Panc1 (cell line): ENCODE results near the gene TP73. TPM values are rescaled to one million over a fixed set of nuclear protein-coding genes. Genes with fewer than 3 reads are reported as not detected.

ENCODE experiments used
- ATAC-seq: fragments of 200-7000 bp; cut with Tn5 transposase; 2 replicates; pipeline ENCODE4 v1.9.1; 2020; ENCODE audit warnings: mild to moderate bottlenecking, moderate library complexity
- BruUV-seq: library from RNA; stranded (reverse); fragments of 400-500 nt; replicated peaks from 2 replicates; lab custom pipeline; 2021; lab: Mats Ljungman, UMichigan
- CTCF ChIA-PET: fragments of 300-600 bp; sonication (Branson Sonifier 250); formaldehyde crosslinking; loops from one replicate; lab custom pipeline; 2022; ENCODE audit warnings: antibody characterized with exemption; lab: Charles Lee
- POLR2A ChIA-PET: fragments of 300-600 bp; sonication (Branson Sonifier 250); formaldehyde crosslinking; loops from one replicate; lab custom pipeline; 2022; ENCODE audit warnings: antibody characterized with exemption; lab: Charles Lee
- DNase-seq: peaks from one replicate; pipeline ENCODE4 v3.0.0-alpha.2; 2010; ENCODE audit warnings: low read depth, low spot score
- H3K27ac ChIP-seq: 2 replicates; pipeline ENCODE4 v1.5.1; 2011; ENCODE audit warnings: mild to moderate bottlenecking, low read length, inconsistent platforms
- H3K27me3 ChIP-seq: fragments of 200-500 bp; sonication (Bioruptor generic); 2 replicates; pipeline ENCODE4 v1.6.0; 2014; ENCODE audit warnings: low read length, inconsistent platforms; ENCODE audit not compliant: control insufficient read depth, insufficient read depth
- H3K36me3 ChIP-seq: fragments of 200-500 bp; sonication (Bioruptor generic); 2 replicates; pipeline ENCODE4 v1.5.1; 2014; ENCODE audit warnings: inconsistent platforms, mild to moderate bottlenecking, low read length, moderate library complexity; ENCODE audit not compliant: control insufficient read depth, insufficient read depth
- H3K4me1 ChIP-seq: 2 replicates; pipeline ENCODE4 v1.5.1; 2011; ENCODE audit warnings: inconsistent platforms, mild to moderate bottlenecking, low read length, moderate library complexity; ENCODE audit not compliant: control insufficient read depth, insufficient read depth
- H3K4me3 ChIP-seq, 2 experiments: 2 replicates each; pipeline ENCODE4 v1.5.1; 2011 to 2012; ENCODE audit warnings: low read depth in 2 of 2, low read length in 2 of 2, mild to moderate bottlenecking in 2 of 2, inconsistent platforms in 1 of 2, moderate library complexity in 1 of 2
- H3K9me3 ChIP-seq: fragments of 200-500 bp; sonication (Bioruptor generic); 2 replicates; pipeline ENCODE4 v1.5.1; 2014; ENCODE audit warnings: low read depth, mild to moderate bottlenecking, inconsistent platforms, low read length, moderate library complexity; ENCODE audit not compliant: control insufficient read depth, insufficient read depth
- POLR2AphosphoS5 ChIP-seq: IDR thresholded peaks from 2 replicates; pipeline ENCODE4 v1.6.1; 2012; ENCODE audit warnings: mild to moderate bottlenecking, low read depth, low read length, moderate library complexity
- REST ChIP-seq, 2 experiments: IDR thresholded peaks; 2 replicates each; pipeline ENCODE4 v1.6.1; 2011 to 2012; ENCODE audit warnings: low read depth in 2 of 2, control low read depth in 1 of 2, low read length in 1 of 2, mild to moderate bottlenecking in 1 of 2, moderate library complexity in 1 of 2; ENCODE audit not compliant: insufficient read depth in 1 of 2
- SIN3A ChIP-seq: IDR thresholded peaks from 2 replicates; pipeline ENCODE4 v1.6.1; 2012; ENCODE audit warnings: low read depth, mild to moderate bottlenecking, low read length, moderate library complexity, borderline replicate concordance; ENCODE audit not compliant: insufficient read depth
- TCF7L2 ChIP-seq: IDR thresholded peaks from 2 replicates; pipeline ENCODE4 v1.6.1; 2011; ENCODE audit warnings: mild to moderate bottlenecking, low read depth, low read length, inconsistent platforms
- in situ Hi-C: cut with HindIII; loops from 2 replicates; pipeline ENCODE4 v1.10.0; 2016; ENCODE audit warnings: low sequenced_read_pairs, low pct_unique_long_range_greater_than_20kb
- intact Hi-C: fragments of 100-400 bp; cut with micrococcal nuclease; formaldehyde crosslinking; loops from one replicate; pipeline ENCODE4 v1.10.0; 2022; ENCODE audit not compliant: unreplicated experiment
- total RNA-seq: library from RNA; stranded (reverse); gene quantifications from one replicate; pipeline ENCODE4 v1.2.1, GENCODE V29; 2021; ENCODE audit not compliant: unreplicated experiment
- TF ChIP-seq, protein P1 (sequence below): fragments of 450-650 bp; IDR thresholded peaks from 2 replicates; pipeline ENCODE4 v1.5.1; 2017; ENCODE audit warnings: mild to moderate bottlenecking

Gene TP73
- total RNA-seq, 1 experiment from 2014 or later = 4.7 TPM

GRCh38 chr1:3685222-3685621 lies 32.9 kb downstream of the TP73 start:
- Histone ChIP-seq H3K9me3 (no peaks in the 10 kb centered on the region), H3K4me3 (no peak overlapping the region), H3K36me3 (no peaks in the 10 kb centered on the region), H3K27me3 (no peaks in the 10 kb centered on the region), H3K27ac (no peak overlapping the region), H3K4me1 (peaks cover 6% of the 10 kb centered on the region; the same call in 1 of the 2 replicates)
- POLR2A ChIA-PET = no interaction called here
- ATAC-seq = no peak
- no peak for DNase-seq
- in situ Hi-C loops = no loop called here
- CTCF ChIA-PET = interaction anchor here (1.0 kb wide), 1 partner anchor 11 kb away, joined by 4 read pairs; no protein-coding TSS in a partner anchor
- BruUV-seq = no TSS peak
- TF ChIP-seq, protein P1, sequence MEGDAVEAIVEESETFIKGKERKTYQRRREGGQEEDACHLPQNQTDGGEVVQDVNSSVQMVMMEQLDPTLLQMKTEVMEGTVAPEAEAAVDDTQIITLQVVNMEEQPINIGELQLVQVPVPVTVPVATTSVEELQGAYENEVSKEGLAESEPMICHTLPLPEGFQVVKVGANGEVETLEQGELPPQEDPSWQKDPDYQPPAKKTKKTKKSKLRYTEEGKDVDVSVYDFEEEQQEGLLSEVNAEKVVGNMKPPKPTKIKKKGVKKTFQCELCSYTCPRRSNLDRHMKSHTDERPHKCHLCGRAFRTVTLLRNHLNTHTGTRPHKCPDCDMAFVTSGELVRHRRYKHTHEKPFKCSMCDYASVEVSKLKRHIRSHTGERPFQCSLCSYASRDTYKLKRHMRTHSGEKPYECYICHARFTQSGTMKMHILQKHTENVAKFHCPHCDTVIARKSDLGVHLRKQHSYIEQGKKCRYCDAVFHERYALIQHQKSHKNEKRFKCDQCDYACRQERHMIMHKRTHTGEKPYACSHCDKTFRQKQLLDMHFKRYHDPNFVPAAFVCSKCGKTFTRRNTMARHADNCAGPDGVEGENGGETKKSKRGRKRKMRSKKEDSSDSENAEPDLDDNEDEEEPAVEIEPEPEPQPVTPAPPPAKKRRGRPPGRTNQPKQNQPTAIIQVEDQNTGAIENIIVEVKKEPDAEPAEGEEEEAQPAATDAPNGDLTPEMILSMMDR = no peak
- intact Hi-C loops = no loop called here

- TF ChIP-seq POLR2AphosphoS5 (no peak), REST (IDR thresholded peaks at IDR 0.05; ENCODE audit: insufficient read depth in 1 of 2, low read depth in 2 of 2, low read length in 1 of 2) (no peak), SIN3A (no peak), TCF7L2 (no peak)
- TF ChIP-seq, protein P1 = no peak
- Histone ChIP-seq H3K27ac (no peak overlapping the region), H3K4me3 (no peak overlapping the region), H3K9me3 (no peaks in the 10 kb centered on the region), H3K4me1 (peaks cover 4% of the 10 kb centered on the region; the same call in 1 of the 2 replicates), H3K36me3 (no peaks in the 10 kb centered on the region), H3K27me3 (no peaks in the 10 kb centered on the region)
- intact Hi-C loops = no loop called here
- DNase-seq (no peak), ATAC-seq (no peak)
- ChIA-PET CTCF (interaction anchor here (1.0 kb wide), 1 partner anchor 10 kb away, joined by 4 read pairs; no protein-coding TSS in a partner anchor), POLR2A (no interaction called here)
- no TSS peak for BruUV-seq
- in situ Hi-C loops = no loop called here
Measured at GRCh38 chr1:3685906-3686305, 33.6 kb downstream of the TP73 start.
